ENCODE results near the gene APOH.

DNA sequence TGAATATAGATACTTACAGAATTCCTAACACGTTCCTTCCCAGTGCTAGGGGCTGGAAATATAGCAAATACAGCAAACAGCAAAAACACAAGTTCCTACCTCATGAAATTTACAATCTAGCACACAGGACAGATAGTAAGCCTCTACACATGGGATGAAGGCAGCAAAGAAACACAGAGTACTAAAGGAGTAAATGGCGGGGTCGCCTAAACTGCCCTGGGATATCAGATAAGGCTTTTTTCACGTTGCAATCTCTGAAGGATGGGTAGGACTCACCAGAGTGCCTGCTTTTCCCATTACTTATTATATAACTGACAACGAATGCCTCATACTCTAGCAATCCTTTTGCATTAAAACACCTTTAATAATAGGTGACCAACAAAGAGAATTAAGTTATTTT lies 57.1 kb downstream of the APOH start:
- TF ChIP-seq POLR2AphosphoS5 (IDR thresholded peaks at IDR 0.05; ENCODE audit: borderline replicate concordance, low read depth, low read length): no peak
- TF ChIP-seq EZH2 (IDR thresholded peaks at IDR 0.05): no peak

Measured in SK-N-MC (cell line).